Measurements from ENCODE around the gene NPTXR. TPM values are rescaled to one million over a fixed set of nuclear protein-coding genes. Genes with fewer than 3 reads are reported as not detected.

The NPTXR gene
- total RNA-seq, 6 experiments from 2014 or later = 1.4 to 5.4 (median 1.6) TPM

DNA sequence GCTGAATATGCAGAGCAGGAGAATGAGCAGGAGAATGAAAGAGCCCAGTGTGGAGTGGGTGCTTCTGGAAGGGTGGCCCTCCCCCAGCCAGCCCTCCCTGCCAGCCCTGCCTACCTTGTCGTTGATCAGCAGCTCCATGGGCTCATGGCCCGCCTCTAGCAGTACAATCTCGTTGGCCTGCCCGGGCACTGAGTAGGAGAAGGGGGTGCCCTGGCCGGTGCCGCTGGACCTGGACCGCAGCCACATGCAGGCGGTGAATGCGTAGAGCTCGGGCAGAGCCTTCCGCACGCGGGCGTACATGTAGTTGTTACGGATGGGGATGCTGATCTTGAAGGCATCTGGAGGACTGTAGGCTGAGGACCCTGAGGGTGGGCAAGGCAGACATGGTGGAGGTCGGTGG lies 17.4 kb downstream of the NPTXR start:
- no peak overlapping the region for H3K4me3 Mint-ChIP-seq
- no peak overlapping the region for H3K27ac Mint-ChIP-seq
- TF ChIP-seq, protein P1, sequence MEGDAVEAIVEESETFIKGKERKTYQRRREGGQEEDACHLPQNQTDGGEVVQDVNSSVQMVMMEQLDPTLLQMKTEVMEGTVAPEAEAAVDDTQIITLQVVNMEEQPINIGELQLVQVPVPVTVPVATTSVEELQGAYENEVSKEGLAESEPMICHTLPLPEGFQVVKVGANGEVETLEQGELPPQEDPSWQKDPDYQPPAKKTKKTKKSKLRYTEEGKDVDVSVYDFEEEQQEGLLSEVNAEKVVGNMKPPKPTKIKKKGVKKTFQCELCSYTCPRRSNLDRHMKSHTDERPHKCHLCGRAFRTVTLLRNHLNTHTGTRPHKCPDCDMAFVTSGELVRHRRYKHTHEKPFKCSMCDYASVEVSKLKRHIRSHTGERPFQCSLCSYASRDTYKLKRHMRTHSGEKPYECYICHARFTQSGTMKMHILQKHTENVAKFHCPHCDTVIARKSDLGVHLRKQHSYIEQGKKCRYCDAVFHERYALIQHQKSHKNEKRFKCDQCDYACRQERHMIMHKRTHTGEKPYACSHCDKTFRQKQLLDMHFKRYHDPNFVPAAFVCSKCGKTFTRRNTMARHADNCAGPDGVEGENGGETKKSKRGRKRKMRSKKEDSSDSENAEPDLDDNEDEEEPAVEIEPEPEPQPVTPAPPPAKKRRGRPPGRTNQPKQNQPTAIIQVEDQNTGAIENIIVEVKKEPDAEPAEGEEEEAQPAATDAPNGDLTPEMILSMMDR (IDR thresholded peaks at IDR 0.05) = no peak
- H3K4me1 Mint-ChIP-seq (ENCODE audit: low read depth) = peaks cover 5% of the 10 kb centered on the region
- no peak for DNase-seq
- H3K27me3 Mint-ChIP-seq (ENCODE audit: insufficient read depth) = peaks cover 20% of the 10 kb centered on the region
- H3K9me3 Mint-ChIP-seq = no peaks in the 10 kb centered on the region
- H3K36me3 Mint-ChIP-seq (ENCODE audit: low read depth) = no peaks in the 10 kb centered on the region

DNA sequence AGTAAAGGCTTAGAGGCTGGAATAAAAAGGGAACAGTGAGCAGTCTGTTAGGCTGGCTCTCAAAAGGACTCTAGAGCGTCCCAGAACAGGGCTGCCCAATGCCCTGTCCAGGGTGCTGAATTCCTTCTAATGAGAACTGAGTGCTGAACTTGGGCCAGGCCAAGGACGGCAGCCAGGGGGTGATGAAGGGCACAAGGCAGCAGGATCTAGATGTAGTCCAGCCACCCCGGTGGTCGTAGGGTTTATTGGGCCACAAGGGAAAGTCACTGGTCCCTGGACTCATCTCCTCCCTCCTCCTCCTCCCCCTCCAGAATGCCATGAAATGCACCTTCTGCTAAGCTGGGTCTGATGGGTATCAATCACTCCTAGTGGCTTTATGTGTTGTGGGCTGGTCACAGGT lies 19.2 kb downstream of the NPTXR start:
- peak; percentile 70 for DNase-seq
- Mint-ChIP-seq H3K36me3 (ENCODE audit: low read depth) (no peaks in the 10 kb centered on the region), H3K4me1 (ENCODE audit: low read depth) (no peaks in the 10 kb centered on the region), H3K27me3 (ENCODE audit: insufficient read depth) (peaks cover 33% of the 10 kb centered on the region), H3K27ac (no peak overlapping the region), H3K4me3 (no peak overlapping the region), H3K9me3 (no peaks in the 10 kb centered on the region)
- TF ChIP-seq, protein P1 (IDR thresholded peaks at IDR 0.05) = peak; percentile 62

DNA sequence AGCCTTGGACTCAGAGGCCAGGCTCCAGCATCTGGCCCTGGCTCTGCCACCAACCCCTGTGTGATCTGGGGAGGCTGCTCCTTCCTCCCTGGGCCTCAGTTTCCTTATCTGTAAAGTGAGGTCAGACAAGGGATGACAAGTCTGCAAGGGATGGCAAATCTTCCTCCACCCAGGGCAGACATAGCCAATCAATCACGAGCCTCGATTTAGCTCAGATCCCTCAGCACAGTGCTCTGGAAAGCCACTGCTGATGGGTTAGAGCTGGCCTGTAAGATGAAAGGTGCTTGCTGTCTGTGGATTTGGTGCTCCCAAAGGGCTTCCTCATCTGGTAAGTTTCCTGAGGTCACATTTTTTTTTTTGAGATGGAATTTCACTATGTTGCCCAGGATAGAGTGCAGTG lies 20.2 kb downstream of the NPTXR start:
- peaks cover 34% of the 10 kb centered on the region for H3K27me3 Mint-ChIP-seq (ENCODE audit: insufficient read depth)
- H3K4me3 Mint-ChIP-seq = no peak overlapping the region
- TF ChIP-seq, protein P1 (IDR thresholded peaks at IDR 0.05) = no peak
- H3K36me3 Mint-ChIP-seq (ENCODE audit: low read depth) = no peaks in the 10 kb centered on the region
- H3K27ac Mint-ChIP-seq = no peak overlapping the region
- DNase-seq = no peak
- no peaks in the 10 kb centered on the region for H3K9me3 Mint-ChIP-seq
- no peaks in the 10 kb centered on the region for H3K4me1 Mint-ChIP-seq (ENCODE audit: low read depth)

DNA sequence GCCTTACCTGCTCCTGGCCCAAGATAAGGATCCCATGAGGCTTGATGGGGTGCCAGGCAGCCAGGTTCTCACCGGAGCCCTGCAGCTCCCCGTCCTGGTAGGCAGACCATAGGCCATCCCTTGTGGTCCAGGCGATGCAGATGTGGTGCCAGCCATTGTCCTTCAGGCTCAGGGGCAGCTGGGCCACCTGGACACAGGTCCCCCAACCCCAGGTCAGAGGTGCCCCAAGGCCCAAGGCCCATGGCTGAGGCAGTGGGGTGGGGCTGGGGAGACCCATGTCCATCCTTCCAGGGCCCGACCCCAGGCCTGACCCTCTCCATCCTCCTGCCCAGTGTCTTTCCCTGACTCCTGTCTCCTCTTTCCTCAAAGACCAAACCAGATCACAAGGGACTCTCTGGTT lies 20.8 kb downstream of the NPTXR start:
- H3K27ac Mint-ChIP-seq = no peak overlapping the region
- no peak for DNase-seq
- H3K4me3 Mint-ChIP-seq = no peak overlapping the region
- H3K36me3 Mint-ChIP-seq (ENCODE audit: low read depth) = no peaks in the 10 kb centered on the region
- H3K9me3 Mint-ChIP-seq = no peaks in the 10 kb centered on the region
- H3K27me3 Mint-ChIP-seq (ENCODE audit: insufficient read depth) = peaks cover 37% of the 10 kb centered on the region
- no peaks in the 10 kb centered on the region for H3K4me1 Mint-ChIP-seq (ENCODE audit: low read depth)
- TF ChIP-seq, protein P1 (IDR thresholded peaks at IDR 0.05) = no peak

DNA sequence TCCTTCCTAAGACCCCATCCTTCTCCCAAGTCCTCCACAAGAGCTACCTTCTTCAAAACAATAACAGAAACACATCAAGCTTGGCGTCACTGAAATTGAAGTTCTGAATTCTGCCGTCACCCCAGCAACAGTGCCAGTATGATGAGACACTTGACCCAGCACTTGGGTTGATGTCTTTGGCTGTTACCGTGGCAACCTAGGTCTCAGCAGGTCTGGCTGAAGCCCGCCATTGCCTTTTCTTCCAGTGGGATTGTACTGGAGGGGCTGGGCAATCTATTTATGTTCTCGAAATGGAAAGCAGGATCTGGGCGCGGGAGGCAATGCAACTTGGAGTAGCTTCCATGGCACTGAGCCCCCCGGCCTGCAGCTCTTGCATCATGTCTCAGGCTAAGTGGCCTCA lies 23.8 kb downstream of the NPTXR start:
- Mint-ChIP-seq H3K4me1 (ENCODE audit: low read depth) (no peaks in the 10 kb centered on the region), H3K27ac (no peak overlapping the region), H3K9me3 (no peaks in the 10 kb centered on the region), H3K36me3 (ENCODE audit: low read depth) (no peaks in the 10 kb centered on the region), H3K4me3 (no peak overlapping the region), H3K27me3 (ENCODE audit: insufficient read depth) (peaks cover 51% of the 10 kb centered on the region)
- TF ChIP-seq, protein P1 (IDR thresholded peaks at IDR 0.05) = no peak
- no peak for DNase-seq

DNA sequence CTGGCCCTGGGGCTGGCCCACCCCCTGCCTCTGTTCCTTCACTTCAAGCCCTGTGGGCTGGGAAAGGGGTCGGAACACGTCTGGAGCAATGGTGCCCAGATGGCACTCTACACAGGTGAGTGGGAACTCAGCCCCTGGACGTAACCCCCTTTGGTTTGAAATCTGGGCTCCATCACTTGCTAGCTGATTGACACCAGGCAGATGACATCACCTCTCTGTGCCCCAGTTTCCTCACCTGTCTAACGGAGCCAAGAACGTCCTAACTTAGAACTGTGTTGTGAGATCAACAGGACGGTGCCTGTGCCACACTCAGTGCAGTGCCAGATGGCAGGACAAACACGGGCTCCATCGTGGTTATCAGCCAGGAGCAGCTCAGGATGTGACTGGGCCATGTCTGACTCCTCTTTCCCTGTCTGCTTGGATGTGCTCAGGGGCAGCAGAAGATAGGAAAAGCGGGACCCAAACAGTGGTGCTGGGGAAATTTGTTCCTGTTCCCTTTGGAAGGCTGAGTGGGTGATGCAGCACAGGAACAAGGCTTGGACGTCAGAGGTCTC lies 24.4 kb downstream of the NPTXR start:
- H3K27ac Mint-ChIP-seq = no peak overlapping the region
- no peak for DNase-seq
- TF ChIP-seq, protein P1 (IDR thresholded peaks at IDR 0.05) = no peak
- no peaks in the 10 kb centered on the region for H3K4me1 Mint-ChIP-seq (ENCODE audit: low read depth)
- no peak overlapping the region for H3K4me3 Mint-ChIP-seq
- H3K9me3 Mint-ChIP-seq = no peaks in the 10 kb centered on the region
- H3K36me3 Mint-ChIP-seq (ENCODE audit: low read depth) = no peaks in the 10 kb centered on the region
- H3K27me3 Mint-ChIP-seq (ENCODE audit: insufficient read depth) = peaks cover 56% of the 10 kb centered on the region
